DOHH2 (cell line): ENCODE data around the gene L3MBTL4.

Source experiments
- H3F3A ChIP-seq: fragments of 200-600 bp; sonication (generic), shearing (Covaris generic); 2 replicates; pipeline ENCODE4 v1.6.0; 2016; ENCODE audit warnings: antibody characterized with exemption, mild to moderate bottlenecking; ENCODE audit not compliant: control insufficient read depth, insufficient read depth
- H3K27ac ChIP-seq: fragments of 200-600 bp; sonication (generic); 2 replicates; pipeline ENCODE4 v1.5.1; 2014; ENCODE audit warnings: low read depth, mild to moderate bottlenecking, low read length, moderate library complexity
- H3K27me3 ChIP-seq: fragments of 200-600 bp; sonication (generic); 2 replicates; pipeline ENCODE4 v1.6.1; 2014; ENCODE audit warnings: mild to moderate bottlenecking, low read length, mixed read lengths; ENCODE audit not compliant: control insufficient read depth
- H3K36me3 ChIP-seq: fragments of 200-600 bp; sonication (generic); 2 replicates; pipeline ENCODE4 v1.6.1; 2014; ENCODE audit warnings: mild to moderate bottlenecking, low read length, moderate library complexity, mixed read lengths; ENCODE audit not compliant: control insufficient read depth
- H3K4me1 ChIP-seq: fragments of 200-600 bp; sonication (generic); 2 replicates; pipeline ENCODE4 v1.6.1; 2014; ENCODE audit warnings: mild to moderate bottlenecking, low read length, mixed read lengths; ENCODE audit not compliant: control insufficient read depth
- H3K4me2 ChIP-seq: fragments of 200-600 bp; sonication (generic); 2 replicates; pipeline ENCODE4 v1.6.0; 2014; ENCODE audit warnings: mild to moderate bottlenecking, low read length, moderate library complexity
- H3K4me3 ChIP-seq: fragments of 200-600 bp; sonication (generic); 2 replicates; pipeline ENCODE4 v1.5.1; 2014; ENCODE audit warnings: mild to moderate bottlenecking, low read length, mixed read lengths
- H3K79me2 ChIP-seq: fragments of 200-600 bp; sonication (generic); 2 replicates; pipeline ENCODE4 v1.6.1; 2014; ENCODE audit warnings: mild to moderate bottlenecking, low read length, mixed read lengths; ENCODE audit not compliant: control insufficient read depth
- H3K9me2 ChIP-seq: fragments of 200-600 bp; sonication (generic); replicated peaks from 2 replicates; pipeline ENCODE4 v1.6.1; 2014; ENCODE audit warnings: mild to moderate bottlenecking, low read length, mixed read lengths; ENCODE audit not compliant: control insufficient read depth
- H3K9me3 ChIP-seq: fragments of 200-600 bp; sonication (generic); 2 replicates; pipeline ENCODE4 v1.6.1; 2014; ENCODE audit warnings: antibody characterized with exemption, low read length, mixed read lengths; ENCODE audit not compliant: control insufficient read depth, insufficient read depth
- H4K20me1 ChIP-seq: fragments of 200-600 bp; sonication (generic); 2 replicates; pipeline ENCODE4 v1.6.0; 2014; ENCODE audit warnings: low read depth, mild to moderate bottlenecking, antibody characterized with exemption, low read length, moderate library complexity; ENCODE audit not compliant: control insufficient read depth, insufficient read depth
- CTCF ChIP-seq: fragments of 200-600 bp; sonication (generic); IDR thresholded peaks from one replicate; pipeline ENCODE4 v1.5.1; 2014; ENCODE audit warnings: antibody characterized with exemption, mild to moderate bottlenecking, low read depth, low read length; ENCODE audit not compliant: poor library complexity, severe bottlenecking
- EZH2phosphoT487 ChIP-seq: fragments of 200-600 bp; sonication (generic); IDR thresholded peaks from 2 replicates; pipeline ENCODE4 v1.6.1; 2017; ENCODE audit warnings: borderline replicate concordance, mild to moderate bottlenecking, antibody characterized with exemption, low read length, moderate library complexity, mixed read lengths

Gene L3MBTL4

GRCh38 chr18:6170604-6171003 lies 244.1 kb downstream of the L3MBTL4 start:
- Histone ChIP-seq H3K9me2 (no peaks in the 10 kb centered on the region), H3K27ac (no peak overlapping the region), H4K20me1 (no peaks in the 10 kb centered on the region), H3K4me3 (no peak overlapping the region), H3K79me2 (no peaks in the 10 kb centered on the region), H3F3A (no peaks in the 10 kb centered on the region), H3K27me3 (no peaks in the 10 kb centered on the region), H3K9me3 (no peaks in the 10 kb centered on the region), H3K4me1 (no peaks in the 10 kb centered on the region), H3K36me3 (no peaks in the 10 kb centered on the region), H3K4me2 (no peak overlapping the region)
- no peak for TF ChIP-seq CTCF
- TF ChIP-seq EZH2phosphoT487 = no peak

GRCh38 chr18:6161549-6161948 lies 253.2 kb downstream of the L3MBTL4 start:
- no peak for TF ChIP-seq CTCF
- no peak for TF ChIP-seq EZH2phosphoT487
- Histone ChIP-seq H3K4me2 (no peak overlapping the region), H3K36me3 (no peaks in the 10 kb centered on the region), H4K20me1 (no peaks in the 10 kb centered on the region), H3K27me3 (no peaks in the 10 kb centered on the region), H3K4me3 (no peak overlapping the region), H3K27ac (no peak overlapping the region), H3F3A (no peaks in the 10 kb centered on the region), H3K79me2 (no peaks in the 10 kb centered on the region), H3K9me2 (no peaks in the 10 kb centered on the region), H3K4me1 (no peaks in the 10 kb centered on the region), H3K9me3 (no peaks in the 10 kb centered on the region)

GRCh38 chr18:6159426-6159825 lies 255.3 kb downstream of the L3MBTL4 start:
- no peak overlapping the region for H3K4me2 ChIP-seq
- no peak for TF ChIP-seq EZH2phosphoT487
- no peak for TF ChIP-seq CTCF
- H3K27me3 ChIP-seq = no peaks in the 10 kb centered on the region

GRCh38 chr18:6158958-6159357 lies 255.8 kb downstream of the L3MBTL4 start:
- Histone ChIP-seq H3K4me2 (no peak overlapping the region), H3K4me3 (no peak overlapping the region), H3K9me2 (no peaks in the 10 kb centered on the region), H3K36me3 (no peaks in the 10 kb centered on the region), H3K9me3 (no peaks in the 10 kb centered on the region), H4K20me1 (no peaks in the 10 kb centered on the region), H3K4me1 (no peaks in the 10 kb centered on the region), H3K27me3 (no peaks in the 10 kb centered on the region), H3K27ac (no peak overlapping the region), H3K79me2 (no peaks in the 10 kb centered on the region), H3F3A (no peaks in the 10 kb centered on the region)
- no peak for TF ChIP-seq CTCF
- no peak for TF ChIP-seq EZH2phosphoT487

More at GRCh38 chr18:6159426-6159825, 255.3 kb downstream of the L3MBTL4 start:
- Histone ChIP-seq H4K20me1 (no peaks in the 10 kb centered on the region), H3K79me2 (no peaks in the 10 kb centered on the region), H3K9me3 (no peaks in the 10 kb centered on the region), H3K36me3 (no peaks in the 10 kb centered on the region), H3K4me1 (no peaks in the 10 kb centered on the region), H3K27ac (no peak overlapping the region), H3F3A (no peaks in the 10 kb centered on the region), H3K9me2 (no peaks in the 10 kb centered on the region), H3K4me3 (no peak overlapping the region)
